ENCODE data around the gene EI24.
"Not testable (repeated sequence)": the region's sequence is repeated elsewhere in the genome, so short reads cannot be mapped to it uniquely, and the experiment has no call there.

Gene EI24

DNA sequence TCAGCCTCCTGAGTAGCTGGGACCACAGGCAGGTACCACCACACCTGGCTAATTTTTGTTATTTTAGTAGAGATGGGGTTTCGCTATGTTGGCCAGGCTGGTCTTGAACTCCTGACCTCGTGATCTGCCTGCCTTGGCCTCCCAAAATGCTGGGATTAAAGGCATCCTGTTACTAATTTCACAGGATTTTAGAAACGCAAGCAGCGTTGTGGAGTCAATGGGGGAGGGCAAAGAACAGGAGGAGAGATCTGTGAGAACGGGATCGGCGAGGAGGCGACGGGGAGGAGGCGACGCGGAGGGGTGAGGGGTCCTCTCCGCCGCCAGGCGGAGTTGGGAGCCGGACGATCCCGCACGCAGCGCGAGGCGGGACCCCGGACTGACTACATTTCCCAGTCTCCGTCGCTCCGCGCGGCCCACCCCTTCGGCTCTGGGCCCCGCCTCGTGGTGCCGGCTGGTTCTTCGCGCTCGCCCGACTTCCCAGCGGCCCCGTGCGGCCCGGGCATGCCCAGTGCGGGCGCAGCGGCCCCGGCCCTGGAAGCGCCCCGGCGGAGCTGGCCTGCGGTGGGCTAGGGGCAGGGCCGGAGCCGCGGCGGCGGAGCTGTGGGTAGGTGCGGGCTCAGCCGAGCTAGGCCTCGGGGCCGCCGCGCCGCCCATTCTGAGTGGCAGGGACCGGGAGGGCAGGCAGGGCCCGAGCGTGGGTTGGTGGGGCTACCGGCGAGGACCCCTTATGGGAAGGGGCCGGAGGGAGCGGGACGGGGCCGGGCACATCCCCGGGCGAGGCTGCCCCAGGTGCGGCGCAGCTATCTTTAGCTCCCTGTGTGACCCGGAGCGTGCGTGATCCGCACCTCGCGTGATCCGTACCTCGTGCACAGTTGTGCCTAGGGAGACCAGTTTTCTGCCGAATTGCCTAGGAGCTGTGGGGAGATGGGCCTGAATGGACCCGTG, at the start of gene EI24:
Gene EI24 (plus strand): TSS at position 508 of the 945 bp plus-strand sequence. CDS start 3,051 bp downstream, outside the sequence.
- peak; percentile 94 to 97 (median 96) for DNase-seq

DNA sequence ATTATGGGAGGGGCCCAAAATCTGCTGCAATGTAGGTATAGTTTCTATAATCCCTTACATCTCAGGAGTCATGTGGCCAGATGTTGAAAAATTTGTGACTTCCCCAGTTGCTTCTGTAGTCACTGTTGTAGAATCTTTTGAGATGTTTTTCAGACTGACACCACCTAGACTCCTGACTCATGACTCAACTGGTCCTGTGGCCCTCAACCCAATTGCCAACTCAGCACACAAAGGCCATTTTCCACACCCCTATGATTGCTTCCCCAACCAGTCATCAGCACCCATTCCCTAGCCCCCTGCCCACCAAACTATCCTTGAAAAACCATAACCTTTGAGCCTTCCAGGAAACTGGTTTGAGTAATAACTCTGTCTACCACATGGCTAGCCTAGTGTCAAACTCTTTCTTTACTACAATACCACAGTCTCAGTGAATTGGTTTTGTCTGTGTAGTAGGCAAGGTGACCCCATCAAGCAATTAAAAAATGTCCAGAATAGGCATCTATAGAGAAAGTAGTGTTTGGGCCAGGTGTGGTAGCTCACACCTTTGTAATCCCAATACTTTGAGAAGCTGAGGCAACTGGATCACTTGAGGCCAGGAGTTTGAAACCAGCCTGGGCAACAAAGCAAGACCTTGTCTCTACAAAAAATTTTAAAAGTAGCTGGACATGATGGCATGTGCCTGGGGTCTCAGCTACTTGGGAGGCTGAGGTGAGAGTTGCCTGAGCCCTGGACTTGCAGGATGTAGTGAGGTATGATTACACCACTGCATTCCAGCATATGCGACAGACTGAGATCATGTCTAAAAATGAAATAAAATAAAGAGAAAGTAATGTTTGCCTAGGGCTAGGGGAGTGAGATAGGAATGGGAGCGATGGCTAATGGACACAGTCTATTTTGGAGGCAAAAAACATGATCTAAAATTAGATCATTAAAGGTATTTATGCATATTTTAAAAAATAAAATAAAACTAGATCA, 49.1 kb upstream of the EI24 start:
- peak in 1 of 3 donors; percentile 53 for DNase-seq

DNA sequence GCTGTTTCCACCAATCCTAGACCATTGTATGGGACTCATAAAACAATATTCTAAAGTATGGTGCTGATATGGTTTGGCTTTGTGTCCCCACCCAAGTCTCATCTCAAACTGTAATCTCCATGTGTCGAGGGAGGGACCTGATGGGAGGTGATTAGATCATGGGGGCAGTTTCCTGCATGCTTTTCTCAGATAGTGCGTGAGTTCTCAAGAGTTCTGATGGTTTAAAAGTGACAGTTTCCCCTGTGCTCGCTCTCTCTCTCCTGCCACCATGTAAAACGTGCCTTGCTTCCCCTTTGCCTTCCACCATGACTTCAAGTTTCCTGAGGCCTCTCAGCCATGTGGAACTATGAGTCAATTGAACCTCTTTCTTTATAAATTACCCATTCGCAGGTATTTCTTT, 44.0 kb upstream of the EI24 start:
- no peak for DNase-seq

DNA sequence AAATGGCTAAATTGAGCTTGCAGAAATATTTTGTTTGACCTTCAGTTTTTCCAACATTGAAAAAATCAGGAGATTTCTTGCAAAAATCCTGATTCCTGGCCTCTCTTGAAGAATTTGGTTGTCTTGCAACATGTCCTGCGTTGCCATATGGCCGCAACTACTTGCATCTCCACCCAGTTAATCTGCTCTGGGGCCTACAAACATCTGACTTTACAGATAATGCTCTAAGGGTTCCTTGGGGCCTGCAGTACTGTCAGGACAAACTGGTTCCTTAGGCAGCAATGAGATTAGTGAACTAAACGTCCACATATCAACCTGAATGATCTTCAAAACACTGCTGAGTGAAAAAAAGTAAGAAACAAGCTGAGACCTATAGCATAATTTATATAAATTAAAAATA, 36.6 kb upstream of the EI24 start:
- DNase-seq, result no peak

DNA sequence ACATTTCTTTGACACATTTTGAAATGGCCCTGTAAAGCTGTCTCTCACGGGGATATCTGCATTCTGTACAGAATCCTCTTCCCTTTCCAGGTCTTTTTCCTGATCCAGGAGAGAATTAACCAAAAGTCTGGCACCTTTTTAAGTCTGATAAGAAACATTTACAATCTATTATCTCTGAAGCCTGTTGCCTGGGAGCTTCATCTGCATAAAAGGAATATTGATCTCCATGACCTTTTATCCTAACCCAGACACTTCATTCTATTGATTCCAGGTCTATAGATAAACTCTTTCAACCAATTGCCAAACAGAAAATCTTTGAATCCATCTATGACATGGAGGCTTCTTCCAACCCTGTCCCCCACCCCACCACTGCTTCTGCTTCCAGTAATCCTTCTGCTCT, 33.7 kb upstream of the EI24 start:
- no peak for DNase-seq

DNA sequence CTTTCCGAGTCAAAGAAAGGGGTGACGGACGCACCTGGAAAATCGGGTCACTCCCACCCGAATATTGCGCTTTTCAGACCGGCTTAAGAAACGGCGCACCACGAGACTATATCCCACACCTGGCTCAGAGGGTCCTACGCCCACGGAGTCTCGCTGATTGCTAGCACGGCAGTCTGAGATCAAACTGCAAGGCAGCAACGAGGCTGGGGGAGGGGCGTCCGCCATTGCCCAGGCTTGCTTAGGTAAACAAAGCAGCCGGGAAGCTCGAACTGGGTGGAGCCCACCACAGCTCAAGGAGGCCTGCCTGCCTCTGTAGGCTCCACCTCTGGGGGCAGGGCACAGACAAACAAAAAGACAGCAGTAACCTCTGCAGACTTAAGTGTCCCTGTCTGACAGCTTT, 32.4 kb upstream of the EI24 start:
- DNase-seq, result not testable (repeated sequence)

DNA sequence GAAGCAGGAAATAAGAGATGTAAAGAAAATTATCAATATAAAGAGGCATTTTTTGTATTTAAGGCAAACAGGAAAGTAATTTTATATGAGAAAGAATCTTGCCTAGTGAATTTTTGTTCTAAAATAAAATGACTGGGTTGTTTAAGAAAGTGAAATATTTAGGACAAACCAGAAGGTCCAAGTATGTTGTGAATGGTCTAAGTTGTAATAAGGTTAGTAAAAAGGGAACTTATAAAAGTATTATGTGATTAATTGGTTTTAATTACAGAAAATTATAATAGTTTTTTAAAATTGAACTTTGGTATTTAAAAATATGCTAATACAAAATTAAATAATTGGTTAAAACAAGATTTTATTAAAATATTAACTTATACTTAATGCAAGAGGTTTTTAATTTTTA, 26.6 kb upstream of the EI24 start:
- DNase-seq, result no peak

DNA sequence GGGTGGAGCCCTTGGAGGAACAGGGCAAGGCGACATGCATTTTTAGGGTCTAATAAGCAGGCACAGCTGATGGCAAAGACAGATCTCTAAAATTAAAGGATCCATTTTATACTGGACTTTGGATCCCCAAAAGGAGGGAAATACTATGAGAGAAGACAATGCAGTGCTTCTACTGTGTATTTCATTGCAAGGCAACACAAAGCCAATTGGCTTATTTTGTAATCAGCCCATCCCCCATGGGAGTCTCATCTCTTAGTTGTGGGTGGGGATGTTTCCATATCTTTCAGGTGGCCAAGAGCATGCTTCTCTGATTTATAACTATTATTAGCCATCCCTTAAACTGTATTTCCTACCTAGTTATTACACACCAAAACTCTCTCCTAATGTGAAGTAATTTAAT, 18.5 kb upstream of the EI24 start:
- DNase-seq, result no peak

DNA sequence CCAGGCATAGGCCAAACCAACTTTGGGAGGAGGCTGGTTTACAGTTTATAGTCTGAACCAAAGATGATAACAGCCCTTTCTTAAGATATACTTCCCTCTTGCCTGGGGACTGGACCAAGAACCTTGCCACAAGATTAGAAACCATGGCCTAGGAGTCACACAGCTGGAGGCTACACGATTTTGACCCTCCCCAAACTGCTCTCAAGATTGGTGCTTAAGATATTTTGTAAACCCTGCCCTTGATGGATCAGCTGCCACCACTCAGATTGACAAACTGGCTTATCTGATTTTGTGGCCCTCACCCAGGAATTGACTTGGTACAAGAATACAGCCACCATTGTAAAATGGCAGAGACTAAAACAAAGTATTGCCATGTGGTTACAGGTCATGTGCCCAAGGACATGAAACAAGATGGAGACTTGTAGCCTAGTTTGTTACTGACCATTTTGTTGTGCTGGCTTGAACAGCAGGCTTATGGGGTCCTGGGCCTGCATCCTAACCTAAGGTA, 17.4 kb upstream of the EI24 start:
- DNase-seq, result no peak

DNA sequence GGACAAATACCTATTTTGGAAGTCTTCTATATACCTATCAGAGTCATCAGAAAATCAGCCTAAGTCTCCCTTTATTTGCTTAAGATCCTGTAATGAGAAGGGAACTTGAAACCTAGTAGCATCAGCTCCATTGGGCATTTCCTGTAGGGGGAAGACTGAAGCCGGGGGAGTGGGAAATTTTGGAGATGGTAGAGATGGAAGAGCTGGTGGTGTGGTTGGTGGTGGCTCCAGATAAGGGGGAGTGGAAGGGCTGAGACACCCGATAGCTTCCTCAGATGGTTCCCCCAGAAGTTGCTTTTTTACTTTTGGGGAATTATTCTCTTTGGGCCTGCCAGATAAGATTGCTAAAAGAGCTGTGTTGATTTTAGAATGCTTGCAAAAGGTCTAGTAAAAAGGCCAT, 16.4 kb upstream of the EI24 start:
- DNase-seq, result no peak

DNA sequence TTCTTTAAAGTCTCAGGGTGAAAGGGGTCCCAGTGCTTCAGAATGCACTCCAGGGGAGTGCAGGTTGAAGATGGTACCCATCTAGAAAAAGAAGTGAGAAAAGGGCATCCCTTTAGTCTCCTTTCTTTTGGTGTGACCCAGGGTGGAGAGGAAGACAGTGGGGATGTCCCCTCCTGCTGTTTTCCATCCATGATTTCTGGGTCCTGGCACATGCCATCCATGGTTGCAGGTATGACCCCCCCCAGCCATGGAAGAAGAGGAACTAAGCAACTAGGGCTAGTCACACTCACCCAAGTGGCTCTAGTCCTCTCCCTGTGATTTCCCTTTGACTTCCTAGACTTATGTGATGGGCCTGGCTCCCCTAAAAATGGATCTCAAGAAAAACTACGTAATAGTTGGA, 15.9 kb upstream of the EI24 start:
- DNase-seq, result no peak

DNA sequence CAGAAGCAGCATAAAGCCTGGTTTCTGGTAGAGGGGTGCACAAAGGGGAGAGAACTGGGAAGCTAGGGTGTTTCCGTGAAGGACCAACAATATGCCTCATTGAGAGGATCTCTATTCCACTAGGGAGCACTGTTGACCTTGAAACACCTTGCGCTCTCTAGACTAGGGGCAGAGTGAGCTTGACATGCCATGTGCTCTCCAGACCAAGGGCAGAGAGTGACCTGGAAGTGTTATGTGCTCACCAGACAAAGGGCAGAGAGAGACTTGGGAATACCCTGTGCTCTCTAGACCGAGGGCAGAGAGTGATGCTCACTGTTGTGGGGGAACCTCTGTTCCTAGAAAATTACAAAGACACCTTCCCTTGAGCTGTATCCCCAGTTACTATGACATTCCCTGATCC, 15.2 kb upstream of the EI24 start:
- no peak for DNase-seq

DNA sequence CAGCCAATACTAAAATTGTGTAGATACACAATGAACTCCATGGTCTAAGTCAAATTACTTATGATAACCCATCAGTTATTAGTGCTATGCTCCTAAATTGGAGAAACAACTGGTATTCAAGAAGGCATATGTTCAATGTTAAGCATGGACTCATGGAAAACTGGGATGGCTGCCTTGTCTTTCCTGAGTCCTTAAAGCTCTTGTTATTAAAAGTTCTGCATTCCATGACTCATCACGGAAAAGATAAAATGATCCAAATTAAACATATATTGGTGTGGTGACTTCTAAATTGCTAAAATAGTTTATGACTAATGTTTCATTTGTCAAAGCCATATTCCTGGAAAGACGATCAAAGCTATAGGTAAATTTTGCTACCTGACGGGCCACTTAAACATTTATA, 9.4 kb upstream of the EI24 start:
- DNase-seq, result no peak

DNA sequence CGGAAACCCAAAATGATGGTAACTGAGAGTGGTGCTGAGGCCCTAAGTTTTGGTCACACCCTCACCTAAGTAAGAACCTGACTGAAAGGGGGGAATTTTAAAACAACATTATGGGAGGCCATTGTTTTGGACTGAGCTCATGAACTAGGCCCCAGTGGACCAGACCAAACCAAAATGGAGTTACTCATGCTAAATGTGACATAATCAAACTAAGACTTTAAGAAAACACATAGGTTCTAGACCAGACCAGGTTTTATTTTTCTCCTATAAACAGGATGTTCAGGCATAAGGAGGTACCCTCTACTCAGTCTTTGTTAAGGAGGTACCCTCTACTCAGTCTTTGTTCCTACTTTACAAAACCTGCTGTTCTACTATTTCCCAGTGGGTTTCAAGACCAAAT, 7.4 kb upstream of the EI24 start:
- no peak for DNase-seq

DNA sequence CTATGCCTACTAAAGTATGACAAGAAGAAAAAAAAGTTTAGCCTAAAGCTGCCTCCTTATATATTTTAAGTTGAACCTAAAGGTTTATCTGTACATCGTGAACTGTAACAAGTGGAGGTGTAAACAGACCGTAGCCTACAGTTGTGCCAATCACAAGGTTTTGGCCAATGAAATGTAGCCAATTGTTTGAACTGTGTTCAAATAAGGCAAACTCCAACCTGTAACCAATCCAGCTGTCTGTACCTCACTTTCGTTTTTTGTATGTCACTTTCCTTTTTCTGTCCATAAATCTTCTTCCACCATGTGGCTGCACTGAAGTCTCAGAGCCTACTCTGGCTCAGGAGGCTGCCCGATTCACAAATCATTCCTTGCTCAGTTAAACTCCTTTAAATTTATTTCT, 6.8 kb upstream of the EI24 start:
- no peak for DNase-seq

DNA sequence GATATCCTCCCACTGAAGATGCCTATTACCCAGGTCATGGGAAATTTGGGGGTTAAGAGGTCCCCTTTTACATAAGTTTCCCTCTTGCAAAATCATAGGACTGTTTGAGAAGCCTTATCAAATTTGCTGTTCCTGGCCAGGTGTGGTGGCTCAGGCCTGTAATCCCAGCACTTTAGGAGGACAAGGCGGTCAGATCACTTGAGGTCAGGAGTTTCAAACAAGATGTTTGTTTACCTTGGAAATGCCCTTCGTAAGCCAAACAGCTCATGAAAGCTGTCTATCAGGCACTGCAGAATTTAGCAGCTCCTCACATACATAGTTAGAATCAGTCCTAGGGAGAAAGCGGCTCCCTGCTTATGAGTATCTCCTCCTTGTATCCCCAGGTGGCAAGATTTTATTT, 4.9 kb upstream of the EI24 start:
- no peak for DNase-seq

DNA sequence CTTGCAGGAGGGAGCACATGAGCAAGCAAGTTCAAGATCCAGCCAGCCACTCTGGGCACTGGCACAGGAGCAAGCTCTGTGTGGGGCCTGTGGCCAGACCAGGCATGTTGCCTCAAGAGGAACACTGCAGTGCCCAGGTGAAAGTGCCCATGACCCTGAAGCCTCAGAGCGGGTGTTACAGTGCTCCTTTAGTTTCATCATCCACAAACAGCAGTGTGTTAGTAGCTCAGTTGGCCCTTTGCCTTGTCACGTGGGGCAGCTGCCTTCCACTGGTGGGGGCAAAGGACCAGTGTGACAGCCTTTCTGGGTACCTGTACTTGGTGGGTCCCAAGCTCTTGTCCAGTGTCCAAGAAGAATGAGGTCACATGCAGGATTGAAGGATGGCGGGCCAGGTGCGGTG, 3.0 kb upstream of the EI24 start:
- DNase-seq, result no peak

DNA sequence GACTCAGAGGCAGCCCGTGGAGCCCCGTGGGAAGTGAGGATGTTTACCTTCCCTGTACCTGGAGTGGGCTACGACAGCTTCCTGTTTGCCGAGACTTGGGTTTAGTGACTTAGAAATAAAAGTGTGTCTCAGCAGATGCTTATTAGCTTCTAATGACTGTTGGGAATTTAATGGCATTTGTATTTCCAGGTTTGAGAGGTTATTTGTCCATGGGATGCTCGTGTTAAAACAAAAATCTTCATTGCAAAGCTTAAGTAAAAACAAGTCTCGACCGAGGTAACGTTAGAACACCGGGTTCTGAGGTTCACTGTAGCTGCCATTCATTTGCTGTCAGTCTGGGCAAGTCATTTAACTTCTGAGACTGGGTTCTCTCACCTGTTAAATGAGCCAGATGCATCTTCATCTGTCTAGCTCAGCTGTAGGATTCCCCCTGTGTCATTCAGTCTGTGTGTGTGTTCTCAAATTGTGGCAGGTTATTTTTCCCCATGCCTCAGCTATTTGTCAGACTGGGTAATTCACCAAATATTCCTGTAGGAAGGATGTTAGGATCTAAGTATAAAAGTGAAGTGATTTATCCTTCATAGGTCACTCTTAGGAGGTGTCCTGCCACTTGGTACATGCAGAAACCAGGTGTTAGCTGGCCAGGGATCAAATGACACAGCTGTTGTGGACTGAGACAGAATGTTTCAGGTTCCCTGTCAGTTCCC, 791 bp downstream of the EI24 start:
- no peak for DNase-seq

DNA sequence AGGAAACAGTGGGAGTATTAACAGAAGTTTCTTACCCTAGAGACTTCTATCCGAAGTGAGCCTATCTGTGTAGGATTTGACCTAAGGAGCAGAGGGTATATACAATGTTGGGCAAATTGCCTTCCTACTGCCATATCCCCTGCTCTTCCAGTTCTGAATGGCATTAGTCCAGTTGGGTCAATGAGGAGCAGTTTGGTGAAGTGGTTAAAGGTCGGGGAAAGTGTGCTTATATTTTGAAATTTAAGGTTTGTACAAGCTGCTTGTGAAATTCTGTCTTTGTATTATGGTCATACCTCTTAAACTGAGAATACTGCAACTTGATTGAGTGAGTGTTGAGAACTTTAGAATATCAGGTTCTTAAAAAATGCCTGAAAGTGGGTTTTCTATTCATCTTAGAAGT, 1.7 kb downstream of the EI24 start:
- DNase-seq, result no peak

DNA sequence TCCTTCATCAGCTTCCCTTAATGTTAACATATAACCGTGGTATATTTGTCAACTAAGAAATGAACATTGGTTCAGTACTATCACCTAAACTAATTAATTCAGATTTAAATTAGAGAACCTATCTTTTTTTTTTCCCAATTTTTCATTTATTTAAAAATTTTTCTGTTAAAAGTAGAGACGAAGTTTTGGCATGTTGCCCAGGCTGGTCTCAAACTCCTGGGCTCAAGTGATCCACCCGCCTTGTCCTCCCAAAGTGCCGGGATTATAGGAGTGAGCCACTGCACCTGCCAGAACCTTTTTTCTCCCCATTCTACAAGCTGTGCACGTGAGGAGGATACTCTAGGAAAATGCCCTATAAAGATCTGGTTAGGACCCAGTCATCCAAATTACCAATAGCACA, 3.6 kb downstream of the EI24 start:
- no peak for DNase-seq

DNA sequence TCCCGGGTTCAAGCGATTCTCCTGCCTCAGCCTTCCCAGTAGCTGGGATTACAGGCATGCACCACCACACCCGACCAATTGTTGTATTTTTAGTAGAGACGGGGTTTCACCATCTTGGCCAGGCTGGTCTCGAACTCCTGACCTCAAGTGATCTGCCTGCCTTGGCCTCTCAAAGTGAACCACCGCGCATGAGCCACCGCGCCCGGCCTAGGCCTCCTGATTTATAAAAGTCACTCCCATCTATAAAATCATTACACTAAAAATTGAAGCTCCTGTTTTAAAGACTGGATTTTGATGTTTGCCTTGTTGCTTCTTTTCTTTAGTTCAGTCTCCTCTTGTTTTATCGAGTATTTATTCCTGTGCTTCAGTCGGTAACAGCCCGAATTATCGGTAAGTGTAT, 7.9 kb downstream of the EI24 start:
- not testable (repeated sequence) for DNase-seq

DNA sequence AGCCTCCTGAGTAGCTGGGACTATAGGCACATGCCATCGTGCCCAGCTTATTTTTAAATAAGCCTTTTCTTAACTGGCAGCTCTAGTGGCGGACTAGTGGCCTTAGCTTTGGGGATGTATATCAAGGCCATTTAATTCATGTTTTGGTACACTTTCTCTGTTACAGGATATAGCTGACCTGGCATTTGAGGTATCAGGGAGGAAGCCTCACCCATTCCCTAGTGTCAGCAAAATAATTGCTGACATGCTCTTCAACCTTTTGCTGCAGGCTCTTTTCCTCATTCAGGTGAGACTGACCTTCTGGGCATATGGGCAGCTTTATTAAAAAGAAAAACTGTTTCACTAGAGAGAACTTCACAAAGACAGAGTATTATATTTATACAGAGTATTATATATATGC, 9.5 kb downstream of the EI24 start:
- no peak for DNase-seq

DNA sequence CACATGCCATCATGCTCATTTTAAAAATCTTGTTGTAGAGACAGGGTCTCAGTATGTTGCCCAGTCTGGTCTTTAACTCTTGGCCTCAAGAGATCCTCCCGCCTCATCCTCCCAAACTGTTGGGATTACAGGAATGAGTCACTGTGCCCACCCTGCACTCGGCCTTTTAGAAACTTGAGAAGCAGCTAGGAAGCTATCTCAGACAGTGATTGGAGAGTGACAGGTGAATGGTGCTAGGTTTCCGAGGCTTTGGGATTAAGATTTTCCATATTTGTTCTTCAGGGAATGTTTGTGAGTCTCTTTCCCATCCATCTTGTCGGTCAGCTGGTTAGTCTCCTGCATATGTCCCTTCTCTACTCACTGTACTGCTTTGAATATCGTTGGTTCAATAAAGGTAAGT, 10.5 kb downstream of the EI24 start:
- no peak for DNase-seq
